ENCODE results near the gene ROBO1. TPM values are rescaled to one million over a fixed set of nuclear protein-coding genes. Genes with fewer than 3 reads are reported as not detected.

ROBO1 gene
- total RNA-seq, 1 donor from 2014 or later: 7.1 TPM

- Histone ChIP-seq H3K4me1 (no peaks in the 10 kb centered on the region), H3K9me3 (replicated peaks) (no peaks in the 10 kb centered on the region), H3K27me3 (ENCODE audit: low read depth) (no peaks in the 10 kb centered on the region), H3K4me3 (no peak overlapping the region), H3K36me3 (no peaks in the 10 kb centered on the region), H3K27ac (replicated peaks) (no peak overlapping the region)
- no peak for DNase-seq
- intact Hi-C loops (cut with micrococcal nuclease): loop anchor here (5.0 kb wide), 1 partner anchor 276 kb away; no protein-coding TSS in a partner anchor
- TF ChIP-seq, protein P1, sequence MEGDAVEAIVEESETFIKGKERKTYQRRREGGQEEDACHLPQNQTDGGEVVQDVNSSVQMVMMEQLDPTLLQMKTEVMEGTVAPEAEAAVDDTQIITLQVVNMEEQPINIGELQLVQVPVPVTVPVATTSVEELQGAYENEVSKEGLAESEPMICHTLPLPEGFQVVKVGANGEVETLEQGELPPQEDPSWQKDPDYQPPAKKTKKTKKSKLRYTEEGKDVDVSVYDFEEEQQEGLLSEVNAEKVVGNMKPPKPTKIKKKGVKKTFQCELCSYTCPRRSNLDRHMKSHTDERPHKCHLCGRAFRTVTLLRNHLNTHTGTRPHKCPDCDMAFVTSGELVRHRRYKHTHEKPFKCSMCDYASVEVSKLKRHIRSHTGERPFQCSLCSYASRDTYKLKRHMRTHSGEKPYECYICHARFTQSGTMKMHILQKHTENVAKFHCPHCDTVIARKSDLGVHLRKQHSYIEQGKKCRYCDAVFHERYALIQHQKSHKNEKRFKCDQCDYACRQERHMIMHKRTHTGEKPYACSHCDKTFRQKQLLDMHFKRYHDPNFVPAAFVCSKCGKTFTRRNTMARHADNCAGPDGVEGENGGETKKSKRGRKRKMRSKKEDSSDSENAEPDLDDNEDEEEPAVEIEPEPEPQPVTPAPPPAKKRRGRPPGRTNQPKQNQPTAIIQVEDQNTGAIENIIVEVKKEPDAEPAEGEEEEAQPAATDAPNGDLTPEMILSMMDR (IDR thresholded peaks at IDR 0.05; ENCODE audit: borderline replicate concordance): peak; percentile 78
Observed at GRCh38 chr3:79086514-79086913, 681.3 kb downstream of the ROBO1 start.

- Histone ChIP-seq H3K9me3 (replicated peaks) (no peaks in the 10 kb centered on the region), H3K4me1 (no peaks in the 10 kb centered on the region), H3K4me3 (no peak overlapping the region), H3K27me3 (ENCODE audit: low read depth) (no peaks in the 10 kb centered on the region), H3K36me3 (no peaks in the 10 kb centered on the region), H3K27ac (replicated peaks) (no peak overlapping the region)
- TF ChIP-seq, protein P1 (IDR thresholded peaks at IDR 0.05; ENCODE audit: borderline replicate concordance): no peak
- intact Hi-C loops (cut with micrococcal nuclease): loop anchor here (5.0 kb wide), 1 partner anchor 277 kb away; no protein-coding TSS in a partner anchor
- DNase-seq: no peak
Observed at GRCh38 chr3:79085171-79085570, 682.6 kb downstream of the ROBO1 start.

- Histone ChIP-seq H3K27me3 (ENCODE audit: low read depth) (no peaks in the 10 kb centered on the region), H3K4me3 (no peak overlapping the region), H3K27ac (replicated peaks) (no peak overlapping the region), H3K36me3 (no peaks in the 10 kb centered on the region), H3K4me1 (no peaks in the 10 kb centered on the region), H3K9me3 (replicated peaks) (no peaks in the 10 kb centered on the region)
- DNase-seq: no peak
- TF ChIP-seq, protein P1 (IDR thresholded peaks at IDR 0.05; ENCODE audit: borderline replicate concordance): no peak
- intact Hi-C loops (cut with micrococcal nuclease): no loop called here
Observed at GRCh38 chr3:79081335-79081734, 686.5 kb downstream of the ROBO1 start.

DNA sequence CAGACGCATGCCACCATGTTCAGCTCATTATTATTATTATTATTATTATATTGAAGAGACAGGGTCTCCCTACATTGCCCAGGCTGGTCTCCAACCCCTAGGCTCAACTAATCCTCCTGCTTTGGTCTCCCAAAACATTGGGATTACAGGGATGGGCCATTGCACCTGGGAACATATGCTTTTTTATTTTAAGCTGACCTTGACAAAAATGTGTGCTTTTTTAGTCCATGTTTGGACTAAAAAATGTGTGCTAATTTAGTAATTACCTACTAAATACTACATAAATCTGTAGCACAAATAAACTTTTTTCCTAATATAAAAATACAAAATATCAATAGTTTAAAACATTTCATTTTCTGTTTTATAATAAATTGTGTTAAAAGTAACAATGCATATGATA lies 693.2 kb downstream of the ROBO1 start:
- no peak overlapping the region for H3K27ac ChIP-seq (replicated peaks)
- no peaks in the 10 kb centered on the region for H3K4me1 ChIP-seq
- H3K9me3 ChIP-seq (replicated peaks): no peaks in the 10 kb centered on the region
- H3K36me3 ChIP-seq: no peaks in the 10 kb centered on the region
- intact Hi-C loops (cut with micrococcal nuclease): no loop called here
- H3K27me3 ChIP-seq (ENCODE audit: low read depth): no peaks in the 10 kb centered on the region
- TF ChIP-seq, protein P1 (IDR thresholded peaks at IDR 0.05; ENCODE audit: borderline replicate concordance): no peak
- no peak overlapping the region for H3K4me3 ChIP-seq
- no peak for DNase-seq

DNA sequence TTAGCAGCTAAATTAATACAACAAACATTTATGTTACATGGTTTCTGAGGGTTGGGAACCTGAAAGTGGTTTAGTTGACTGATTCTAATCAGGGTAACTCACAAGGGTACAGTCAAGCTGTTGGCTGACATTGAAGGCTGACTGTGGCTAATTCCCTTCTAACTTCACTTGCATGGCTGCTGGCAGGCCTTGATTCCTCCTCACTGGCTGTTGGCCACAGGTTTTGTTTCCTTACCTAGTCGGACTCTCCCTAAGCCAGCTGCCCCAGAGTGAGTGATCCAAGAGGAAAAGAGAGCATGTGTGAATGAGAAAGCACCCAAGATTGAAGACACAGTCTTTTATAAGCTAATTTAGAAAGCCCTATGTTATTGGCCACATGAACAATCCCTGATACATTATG lies 700.1 kb downstream of the ROBO1 start:
- H3K36me3 ChIP-seq: no peaks in the 10 kb centered on the region
- H3K27ac ChIP-seq (replicated peaks): no peak overlapping the region
- H3K4me3 ChIP-seq: no peak overlapping the region
- H3K9me3 ChIP-seq (replicated peaks): no peaks in the 10 kb centered on the region
- H3K4me1 ChIP-seq: no peaks in the 10 kb centered on the region
- DNase-seq: no peak
- H3K27me3 ChIP-seq (ENCODE audit: low read depth): no peaks in the 10 kb centered on the region
- TF ChIP-seq, protein P1 (IDR thresholded peaks at IDR 0.05; ENCODE audit: borderline replicate concordance): no peak
- intact Hi-C loops (cut with micrococcal nuclease): no loop called here

Data from left ventricle myocardium inferior (tissue), 1 donor.